ENCODE data around the gene LYPLA2. TPM values are rescaled to one million over a fixed set of nuclear protein-coding genes. Genes with fewer than 3 reads are reported as not detected.

LYPLA2 gene
- total RNA-seq, 1 donor from 2014 or later, result 138 TPM

- TF ChIP-seq, protein P1, sequence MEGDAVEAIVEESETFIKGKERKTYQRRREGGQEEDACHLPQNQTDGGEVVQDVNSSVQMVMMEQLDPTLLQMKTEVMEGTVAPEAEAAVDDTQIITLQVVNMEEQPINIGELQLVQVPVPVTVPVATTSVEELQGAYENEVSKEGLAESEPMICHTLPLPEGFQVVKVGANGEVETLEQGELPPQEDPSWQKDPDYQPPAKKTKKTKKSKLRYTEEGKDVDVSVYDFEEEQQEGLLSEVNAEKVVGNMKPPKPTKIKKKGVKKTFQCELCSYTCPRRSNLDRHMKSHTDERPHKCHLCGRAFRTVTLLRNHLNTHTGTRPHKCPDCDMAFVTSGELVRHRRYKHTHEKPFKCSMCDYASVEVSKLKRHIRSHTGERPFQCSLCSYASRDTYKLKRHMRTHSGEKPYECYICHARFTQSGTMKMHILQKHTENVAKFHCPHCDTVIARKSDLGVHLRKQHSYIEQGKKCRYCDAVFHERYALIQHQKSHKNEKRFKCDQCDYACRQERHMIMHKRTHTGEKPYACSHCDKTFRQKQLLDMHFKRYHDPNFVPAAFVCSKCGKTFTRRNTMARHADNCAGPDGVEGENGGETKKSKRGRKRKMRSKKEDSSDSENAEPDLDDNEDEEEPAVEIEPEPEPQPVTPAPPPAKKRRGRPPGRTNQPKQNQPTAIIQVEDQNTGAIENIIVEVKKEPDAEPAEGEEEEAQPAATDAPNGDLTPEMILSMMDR (IDR thresholded peaks at IDR 0.05; ENCODE audit: unreplicated experiment), result peak; percentile 56
- H3K4me3 Mint-ChIP-seq (ENCODE audit: unreplicated experiment), result peak overlapping the region; percentile 96
- H3K4me1 Mint-ChIP-seq (ENCODE audit: unreplicated experiment), result peaks cover 24% of the 10 kb centered on the region
- no peaks in the 10 kb centered on the region for H3K9me3 Mint-ChIP-seq (ENCODE audit: unreplicated experiment)
- H3K36me3 Mint-ChIP-seq (ENCODE audit: low read depth, unreplicated experiment), result peaks cover 14% of the 10 kb centered on the region
- peak overlapping the region; percentile 80 for H3K27ac Mint-ChIP-seq (ENCODE audit: unreplicated experiment)
- DNase-seq (ENCODE audit: low spot score), result no peak
- peaks cover 13% of the 10 kb centered on the region for H3K27me3 Mint-ChIP-seq (ENCODE audit: unreplicated experiment)
These were observed 45.4 kb upstream of the LYPLA2 start for GRCh38 chr1:23745515-23745914.

DNA sequence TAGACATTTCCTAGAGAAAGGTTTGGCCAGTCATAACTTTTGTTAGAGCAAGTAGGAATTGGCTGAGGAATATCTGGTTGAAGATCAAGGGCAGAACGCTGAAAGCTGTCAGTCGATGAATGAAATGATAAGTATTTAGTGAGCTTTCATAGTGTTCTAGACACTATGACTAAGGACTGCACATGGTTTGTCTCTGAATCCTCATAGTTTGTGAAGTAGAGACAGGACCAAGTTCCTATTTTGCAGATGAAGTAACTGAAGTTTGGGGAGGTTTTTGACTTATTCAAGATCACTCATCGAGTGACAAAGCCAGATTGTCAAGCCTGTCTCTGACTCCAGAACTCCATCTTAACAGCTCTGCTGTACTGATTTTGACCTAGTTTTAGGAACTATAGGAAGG lies 42.9 kb upstream of the LYPLA2 start:
- Mint-ChIP-seq H3K36me3 (ENCODE audit: low read depth, unreplicated experiment) (peaks cover 30% of the 10 kb centered on the region), H3K27ac (ENCODE audit: unreplicated experiment) (no peak overlapping the region), H3K27me3 (ENCODE audit: unreplicated experiment) (peaks cover 7% of the 10 kb centered on the region), H3K4me3 (ENCODE audit: unreplicated experiment) (no peak overlapping the region), H3K9me3 (ENCODE audit: unreplicated experiment) (no peaks in the 10 kb centered on the region), H3K4me1 (ENCODE audit: unreplicated experiment) (peaks cover 15% of the 10 kb centered on the region)
- DNase-seq (ENCODE audit: low spot score), result no peak
- TF ChIP-seq, protein P1 (IDR thresholded peaks at IDR 0.05; ENCODE audit: unreplicated experiment), result no peak

DNA sequence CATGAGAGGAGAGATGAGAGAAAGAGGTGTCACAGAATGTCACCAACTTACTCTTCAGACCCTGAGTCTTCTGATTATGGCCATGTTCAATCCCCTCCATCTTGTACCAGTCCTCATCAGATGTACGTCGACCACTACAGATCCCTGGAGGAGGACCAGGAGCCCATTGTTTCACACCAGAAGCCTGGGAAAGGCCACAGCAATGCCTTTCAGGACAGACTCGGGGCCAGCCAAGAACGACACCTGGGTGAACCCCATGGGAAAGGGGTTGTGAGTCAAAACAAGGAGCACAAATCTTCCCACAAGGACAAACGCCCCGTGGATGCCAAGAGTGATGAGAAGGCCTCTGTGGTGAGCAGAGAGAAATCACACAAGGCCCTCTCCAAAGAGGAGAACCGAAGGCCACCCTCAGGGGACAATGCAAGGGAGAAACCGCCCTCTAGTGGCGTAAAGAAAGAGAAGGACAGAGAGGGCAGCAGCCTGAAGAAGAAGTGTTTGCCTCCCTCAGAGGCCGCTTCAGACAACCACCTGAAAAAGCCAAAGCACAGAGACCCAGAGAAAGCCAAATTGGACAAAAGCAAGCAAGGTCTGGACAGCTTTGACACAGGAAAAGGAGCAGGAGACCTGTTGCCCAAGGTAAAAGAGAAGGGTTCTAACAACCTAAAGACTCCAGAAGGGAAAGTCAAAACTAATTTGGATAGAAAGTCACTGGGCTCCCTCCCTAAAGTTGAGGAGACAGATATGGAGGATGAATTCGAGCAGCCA lies 39.7 kb upstream of the LYPLA2 start:
- Mint-ChIP-seq H3K27ac (ENCODE audit: unreplicated experiment) (no peak overlapping the region), H3K4me3 (ENCODE audit: unreplicated experiment) (no peak overlapping the region), H3K36me3 (ENCODE audit: low read depth, unreplicated experiment) (peaks cover 50% of the 10 kb centered on the region), H3K9me3 (ENCODE audit: unreplicated experiment) (no peaks in the 10 kb centered on the region), H3K4me1 (ENCODE audit: unreplicated experiment) (peaks cover 7% of the 10 kb centered on the region), H3K27me3 (ENCODE audit: unreplicated experiment) (no peaks in the 10 kb centered on the region)
- TF ChIP-seq, protein P1 (IDR thresholded peaks at IDR 0.05; ENCODE audit: unreplicated experiment), result peak; percentile 44
- DNase-seq (ENCODE audit: low spot score), result peak; percentile 42

- Mint-ChIP-seq H3K4me1 (ENCODE audit: unreplicated experiment) (peaks cover 7% of the 10 kb centered on the region), H3K27me3 (ENCODE audit: unreplicated experiment) (no peaks in the 10 kb centered on the region), H3K36me3 (ENCODE audit: low read depth, unreplicated experiment) (peaks cover 46% of the 10 kb centered on the region), H3K4me3 (ENCODE audit: unreplicated experiment) (no peak overlapping the region), H3K9me3 (ENCODE audit: unreplicated experiment) (no peaks in the 10 kb centered on the region), H3K27ac (ENCODE audit: unreplicated experiment) (no peak overlapping the region)
- TF ChIP-seq, protein P1 (IDR thresholded peaks at IDR 0.05; ENCODE audit: unreplicated experiment), result no peak
- no peak for DNase-seq (ENCODE audit: low spot score)
These were observed 39.1 kb upstream of the LYPLA2 start for GRCh38 chr1:23751815-23752200.

- no peak for DNase-seq (ENCODE audit: low spot score)
- peaks cover 1% of the 10 kb centered on the region for H3K4me1 Mint-ChIP-seq (ENCODE audit: unreplicated experiment)
- H3K4me3 Mint-ChIP-seq (ENCODE audit: unreplicated experiment), result no peak overlapping the region
- peaks cover 47% of the 10 kb centered on the region for H3K36me3 Mint-ChIP-seq (ENCODE audit: low read depth, unreplicated experiment)
- H3K9me3 Mint-ChIP-seq (ENCODE audit: unreplicated experiment), result no peaks in the 10 kb centered on the region
- no peaks in the 10 kb centered on the region for H3K27me3 Mint-ChIP-seq (ENCODE audit: unreplicated experiment)
- no peak overlapping the region for H3K27ac Mint-ChIP-seq (ENCODE audit: unreplicated experiment)
- TF ChIP-seq, protein P1 (IDR thresholded peaks at IDR 0.05; ENCODE audit: unreplicated experiment), result no peak
These were observed 38.0 kb upstream of the LYPLA2 start for GRCh38 chr1:23752909-23753308.
